Vagina (tissue), 2 donors: Measurements from ENCODE around the gene CHD5.

Experiments used
- POLR2A ChIP-seq, 2 donors: fragments of 450-650 bp; IDR thresholded peaks; one replicate each; pipeline ENCODE4 v1.6.1; 2017; ENCODE audit warnings: antibody characterized with exemption in 2 of 2, mild to moderate bottlenecking in 2 of 2, moderate library complexity in 2 of 2
- POLR2AphosphoS5 ChIP-seq, 2 donors: sonication (generic); formaldehyde crosslinking; IDR thresholded peaks; one replicate each; pipeline ENCODE4 v1.9.0; 2017; ENCODE audit warnings: antibody characterized with exemption in 2 of 2, mild to moderate bottlenecking in 2 of 2, low read depth in 1 of 2; ENCODE audit not compliant: insufficient read depth in 1 of 2
- TF ChIP-seq, protein P1 (sequence below), 3 experiments: fragments of 450-650 bp in 2 of 3; fragments of 200-600 bp in 1 of 3; sonication (generic) in 1 of 3; IDR thresholded peaks; one replicate each; pipeline ENCODE4 v1.5.1; 2017 to 2019; ENCODE audit warnings: antibody characterized with exemption in 3 of 3, mild to moderate bottlenecking in 2 of 3, moderate library complexity in 2 of 3

DNA sequence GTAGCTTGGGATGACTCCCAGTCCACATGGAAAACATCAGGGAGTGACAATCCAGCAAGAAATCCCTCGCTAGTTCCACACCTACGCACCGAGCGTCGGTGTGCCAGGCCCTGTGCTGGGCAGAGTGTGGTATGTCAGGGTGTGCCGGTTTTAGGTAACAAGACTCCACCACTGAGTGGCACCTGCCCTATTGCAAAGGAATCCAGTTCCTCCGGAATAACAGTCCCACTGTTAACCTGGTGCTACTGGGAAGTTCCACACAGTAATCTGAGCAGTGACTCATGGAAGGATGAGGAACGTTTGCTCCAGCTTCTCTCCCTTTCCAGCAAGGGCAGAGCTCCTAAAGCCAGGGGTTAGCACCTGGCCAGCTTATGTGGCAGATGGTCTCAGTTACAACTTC lies 40.1 kb upstream of the CHD5 start:
- TF ChIP-seq, protein P1, sequence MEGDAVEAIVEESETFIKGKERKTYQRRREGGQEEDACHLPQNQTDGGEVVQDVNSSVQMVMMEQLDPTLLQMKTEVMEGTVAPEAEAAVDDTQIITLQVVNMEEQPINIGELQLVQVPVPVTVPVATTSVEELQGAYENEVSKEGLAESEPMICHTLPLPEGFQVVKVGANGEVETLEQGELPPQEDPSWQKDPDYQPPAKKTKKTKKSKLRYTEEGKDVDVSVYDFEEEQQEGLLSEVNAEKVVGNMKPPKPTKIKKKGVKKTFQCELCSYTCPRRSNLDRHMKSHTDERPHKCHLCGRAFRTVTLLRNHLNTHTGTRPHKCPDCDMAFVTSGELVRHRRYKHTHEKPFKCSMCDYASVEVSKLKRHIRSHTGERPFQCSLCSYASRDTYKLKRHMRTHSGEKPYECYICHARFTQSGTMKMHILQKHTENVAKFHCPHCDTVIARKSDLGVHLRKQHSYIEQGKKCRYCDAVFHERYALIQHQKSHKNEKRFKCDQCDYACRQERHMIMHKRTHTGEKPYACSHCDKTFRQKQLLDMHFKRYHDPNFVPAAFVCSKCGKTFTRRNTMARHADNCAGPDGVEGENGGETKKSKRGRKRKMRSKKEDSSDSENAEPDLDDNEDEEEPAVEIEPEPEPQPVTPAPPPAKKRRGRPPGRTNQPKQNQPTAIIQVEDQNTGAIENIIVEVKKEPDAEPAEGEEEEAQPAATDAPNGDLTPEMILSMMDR (IDR thresholded peaks at IDR 0.05): no peak
- TF ChIP-seq POLR2A (IDR thresholded peaks at IDR 0.05) (no peak), POLR2AphosphoS5 (IDR thresholded peaks at IDR 0.05; ENCODE audit: insufficient read depth in 1 of 2, low read depth in 1 of 2) (peak; percentile 51 to 74)
